ENCODE data around the gene RNF17.

Gene RNF17

GRCh38 chr13:24858953-24859352, 95.0 kb downstream of the RNF17 start:
- no peak for DNase-seq

GRCh38 chr13:24860770-24861169, 96.8 kb downstream of the RNF17 start:
- DNase-seq = no peak

GRCh38 chr13:24861617-24862362, 97.8 kb downstream of the RNF17 start:
- DNase-seq = no peak

- no peak for DNase-seq
These were observed 100.0 kb downstream of the RNF17 start for GRCh38 chr13:24863748-24864540.

GRCh38 chr13:24864579-24864978, 100.6 kb downstream of the RNF17 start:
- DNase-seq = no peak

- no peak for DNase-seq
These were observed 101.4 kb downstream of the RNF17 start for GRCh38 chr13:24865163-24865953.

GRCh38 chr13:24866488-24866887, 102.5 kb downstream of the RNF17 start:
- no peak for DNase-seq

GRCh38 chr13:24868874-24869273, 104.9 kb downstream of the RNF17 start:
- no peak for DNase-seq

GRCh38 chr13:24870380-24870760, 106.4 kb downstream of the RNF17 start:
- DNase-seq = no peak

- no peak for DNase-seq
These were observed 111.6 kb downstream of the RNF17 start for GRCh38 chr13:24875566-24875965.

GRCh38 chr13:24877531-24877930, 113.6 kb downstream of the RNF17 start:
- no peak for DNase-seq

GRCh38 chr13:24878340-24878739, 114.4 kb downstream of the RNF17 start:
- no peak for DNase-seq

- no peak for DNase-seq
These were observed 118.7 kb downstream of the RNF17 start for GRCh38 chr13:24882665-24883064.

GRCh38 chr13:24887759-24888158, 123.8 kb downstream of the RNF17 start:
- DNase-seq = peak in 1 of 5 experiments; percentile 35

GRCh38 chr13:24888291-24888931, 124.4 kb downstream of the RNF17 start:
- no peak for DNase-seq

GRCh38 chr13:24890256-24890655, 126.3 kb downstream of the RNF17 start:
- DNase-seq = no peak

GRCh38 chr13:24891476-24892108, 127.6 kb downstream of the RNF17 start:
- no peak for DNase-seq

GRCh38 chr13:24892829-24893228, 128.9 kb downstream of the RNF17 start:
- no peak for DNase-seq

- DNase-seq = no peak
These were observed 129.9 kb downstream of the RNF17 start for GRCh38 chr13:24893863-24894262.

- DNase-seq = no peak
These were observed 130.5 kb downstream of the RNF17 start for GRCh38 chr13:24894277-24894971.

- DNase-seq = no peak
These were observed 131.0 kb downstream of the RNF17 start for GRCh38 chr13:24894972-24895300.

- no peak for DNase-seq
These were observed 132.1 kb downstream of the RNF17 start for GRCh38 chr13:24896061-24896460.

All from T-helper 2 cell (primary cell).